Measurements from ENCODE around the gene TRAF4.
A peak's percentile ranks its signal among the peaks of the same experiment; 100 is the strongest.

Gene TRAF4, protein sequence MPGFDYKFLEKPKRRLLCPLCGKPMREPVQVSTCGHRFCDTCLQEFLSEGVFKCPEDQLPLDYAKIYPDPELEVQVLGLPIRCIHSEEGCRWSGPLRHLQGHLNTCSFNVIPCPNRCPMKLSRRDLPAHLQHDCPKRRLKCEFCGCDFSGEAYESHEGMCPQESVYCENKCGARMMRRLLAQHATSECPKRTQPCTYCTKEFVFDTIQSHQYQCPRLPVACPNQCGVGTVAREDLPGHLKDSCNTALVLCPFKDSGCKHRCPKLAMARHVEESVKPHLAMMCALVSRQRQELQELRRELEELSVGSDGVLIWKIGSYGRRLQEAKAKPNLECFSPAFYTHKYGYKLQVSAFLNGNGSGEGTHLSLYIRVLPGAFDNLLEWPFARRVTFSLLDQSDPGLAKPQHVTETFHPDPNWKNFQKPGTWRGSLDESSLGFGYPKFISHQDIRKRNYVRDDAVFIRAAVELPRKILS

DNA sequence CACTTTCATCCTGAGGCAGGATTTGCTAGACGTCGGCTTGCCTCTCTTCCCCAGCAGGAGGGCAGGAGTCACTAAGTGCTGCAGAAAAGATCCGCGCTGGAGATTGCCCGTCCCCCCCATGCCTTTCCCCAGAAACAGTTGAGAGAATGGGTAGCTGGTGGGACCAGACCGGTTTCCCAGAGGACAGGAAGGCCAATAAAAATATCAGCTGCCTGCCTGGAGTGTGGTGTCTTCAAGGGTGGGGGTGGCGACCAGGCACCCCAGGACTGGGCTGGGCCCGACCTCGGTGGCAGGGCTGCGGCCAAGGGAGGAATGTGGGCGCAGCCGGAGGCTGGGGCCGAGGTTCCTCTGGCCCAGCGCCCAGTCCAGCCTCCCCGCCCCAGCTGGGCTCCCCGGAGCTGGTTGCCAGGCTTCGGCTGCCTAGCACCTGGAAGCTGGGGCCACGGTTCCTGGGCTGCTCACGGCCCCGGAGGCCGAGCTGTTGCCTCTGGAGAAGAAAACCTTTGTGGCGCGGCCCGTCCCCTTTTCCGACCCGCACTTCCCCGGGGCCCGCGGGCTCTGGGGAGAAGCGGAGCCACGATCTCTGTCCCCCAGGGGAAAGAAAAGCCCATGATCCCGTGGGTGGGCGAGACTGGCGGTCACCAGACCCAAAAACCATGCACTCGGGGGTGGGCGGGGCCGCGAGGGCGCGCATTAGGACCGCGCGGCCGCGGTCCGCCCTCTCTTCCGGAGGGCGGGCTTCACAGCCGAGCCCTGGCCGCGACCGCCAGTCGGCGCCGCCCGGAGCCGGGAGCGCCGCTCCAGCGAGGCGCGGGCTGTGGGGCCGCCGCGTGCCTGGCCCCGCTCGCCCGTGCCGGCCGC is at the start of gene TRAF4:
Gene TRAF4 (plus strand): TSS at position 769 of the 861 bp plus-strand sequence. CDS start 102 bp downstream, outside the sequence.
- DNase-seq (ENCODE audit: low read depth) = no peak

DNA sequence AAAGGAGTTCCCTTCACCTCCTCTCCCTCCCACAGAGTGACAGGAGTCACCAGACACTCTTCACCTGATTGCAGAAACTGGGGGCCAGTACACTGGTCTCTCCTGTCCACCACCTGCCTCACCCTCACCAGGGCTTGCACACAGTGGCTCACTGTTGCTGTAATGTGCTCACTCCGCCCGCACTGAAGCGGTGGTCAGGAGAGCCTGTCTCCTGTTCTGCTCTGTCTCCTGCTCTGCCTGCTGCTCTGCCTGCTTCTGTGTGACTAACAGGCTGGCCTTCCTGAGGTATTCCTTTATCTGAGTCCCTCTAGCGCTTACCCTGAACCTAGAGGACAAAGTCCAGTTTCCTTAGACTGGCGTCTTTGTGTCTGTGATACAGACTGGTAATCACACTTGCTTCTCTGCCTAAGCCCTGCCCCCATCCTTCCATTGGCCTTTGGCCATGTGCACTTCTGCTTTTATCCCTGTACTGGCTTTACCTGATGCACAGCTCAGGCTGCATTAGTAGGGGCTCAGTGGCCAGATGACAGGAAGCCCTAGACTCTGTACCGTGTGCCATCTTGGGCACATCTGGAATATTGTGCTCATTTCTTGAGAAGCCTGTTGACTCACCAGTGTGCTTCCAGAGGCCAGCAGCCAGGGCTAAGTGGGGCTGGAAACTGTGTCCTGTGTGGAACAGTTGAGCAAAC is 45.4 kb upstream of the TRAF4 start:
- DNase-seq (ENCODE audit: low read depth) = no peak

DNA sequence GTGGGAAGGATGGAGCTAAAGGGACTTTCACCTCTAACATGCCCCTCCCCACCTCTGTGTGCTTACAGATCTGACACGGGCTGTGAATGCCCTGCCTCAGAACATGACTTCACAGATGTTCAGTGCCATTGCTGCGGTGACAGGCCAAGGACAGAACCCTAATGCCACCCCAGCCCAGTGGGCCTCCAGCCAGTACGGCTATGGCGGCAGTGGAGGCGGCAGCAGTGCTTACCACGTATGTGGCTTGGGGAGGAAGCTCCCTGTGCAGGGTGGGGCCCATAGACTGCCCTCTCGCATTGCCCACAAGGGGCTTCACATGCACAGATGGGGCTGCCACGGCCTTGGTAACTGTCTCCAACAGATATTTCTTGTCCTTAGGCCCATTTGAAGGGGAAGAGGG is 43.5 kb upstream of the TRAF4 start:
- no peak for DNase-seq (ENCODE audit: low read depth)

GRCh38 chr17:28700830-28701492 is 42.9 kb upstream of the TRAF4 start:
- DNase-seq (ENCODE audit: low read depth) = no peak

DNA sequence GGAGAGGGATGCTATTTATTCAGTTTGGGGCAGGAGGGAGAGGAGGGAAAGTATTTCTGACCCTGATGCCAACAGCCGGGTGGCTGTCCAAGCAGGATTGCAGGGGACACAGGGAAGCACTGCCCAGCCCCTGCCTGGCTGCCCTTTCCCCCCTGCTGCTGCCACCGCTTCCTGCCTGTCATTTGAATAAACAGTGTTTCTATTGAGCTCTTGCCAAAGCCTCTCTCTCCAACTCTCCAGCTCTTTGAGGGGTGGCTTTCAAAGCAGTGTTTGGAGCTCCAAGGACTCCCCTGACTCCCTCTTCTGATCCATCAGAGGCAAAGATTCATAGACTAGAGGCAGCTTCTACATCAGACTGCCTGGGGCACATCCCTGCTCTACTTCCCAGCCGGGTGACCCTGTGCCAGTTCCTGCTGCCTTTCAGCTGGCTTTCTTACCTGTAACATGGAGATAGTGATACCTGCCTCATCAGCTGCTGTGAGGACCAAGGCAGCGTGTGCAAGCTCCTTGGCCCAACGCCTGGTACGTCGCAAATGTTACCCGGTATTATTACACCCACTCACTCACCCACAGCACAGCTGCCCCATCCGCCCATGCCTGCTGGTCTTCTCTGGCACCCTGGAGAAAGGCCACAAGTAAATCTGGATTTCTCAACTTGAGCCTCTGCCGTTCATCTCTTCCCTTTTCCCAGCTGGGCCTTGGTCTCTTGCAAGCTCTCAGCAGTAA is 41.6 kb upstream of the TRAF4 start:
- DNase-seq (ENCODE audit: low read depth) = no peak

GRCh38 chr17:28702752-28703150 is 41.1 kb upstream of the TRAF4 start:
- DNase-seq (ENCODE audit: low read depth) = no peak

- no peak for DNase-seq (ENCODE audit: low read depth)
Measured at GRCh38 chr17:28703552-28704218, 40.1 kb upstream of the TRAF4 start.

GRCh38 chr17:28704219-28704858 is 39.5 kb upstream of the TRAF4 start:
- DNase-seq (ENCODE audit: low read depth) = no peak

DNA sequence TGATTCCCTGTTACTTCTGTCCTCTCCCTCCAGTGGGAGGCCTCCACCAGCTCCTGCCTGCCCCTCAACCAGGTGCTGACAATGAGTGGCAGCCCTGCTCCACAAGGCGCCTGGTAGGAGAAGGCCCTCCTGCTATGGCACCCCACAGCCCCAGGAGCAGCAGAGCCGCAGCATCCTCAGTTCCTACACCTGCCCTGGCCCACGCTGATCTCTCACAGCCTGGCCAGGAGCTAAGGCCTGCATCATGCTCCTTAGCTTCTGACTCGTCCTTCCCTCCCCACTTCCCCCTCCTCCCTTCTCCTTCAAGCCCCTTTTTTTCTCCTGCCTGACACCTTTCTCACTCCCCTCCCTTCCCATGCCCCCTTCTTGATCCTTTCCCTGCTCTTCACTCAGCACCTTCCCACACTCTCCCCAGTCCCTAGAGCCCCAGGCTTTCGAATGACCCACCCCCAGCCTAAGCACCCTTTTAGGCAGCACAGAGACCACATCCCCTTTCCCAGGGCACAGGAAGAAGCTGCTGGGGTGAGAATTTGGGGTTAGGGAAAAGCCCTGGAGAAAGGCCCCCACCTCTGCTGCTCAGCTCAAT is 38.6 kb upstream of the TRAF4 start:
- DNase-seq (ENCODE audit: low read depth) = no peak

- DNase-seq (ENCODE audit: low read depth) = no peak
Measured at GRCh38 chr17:28705728-28706334, 38.0 kb upstream of the TRAF4 start.

GRCh38 chr17:28706471-28707338 is 37.1 kb upstream of the TRAF4 start:
- no peak for DNase-seq (ENCODE audit: low read depth)

DNA sequence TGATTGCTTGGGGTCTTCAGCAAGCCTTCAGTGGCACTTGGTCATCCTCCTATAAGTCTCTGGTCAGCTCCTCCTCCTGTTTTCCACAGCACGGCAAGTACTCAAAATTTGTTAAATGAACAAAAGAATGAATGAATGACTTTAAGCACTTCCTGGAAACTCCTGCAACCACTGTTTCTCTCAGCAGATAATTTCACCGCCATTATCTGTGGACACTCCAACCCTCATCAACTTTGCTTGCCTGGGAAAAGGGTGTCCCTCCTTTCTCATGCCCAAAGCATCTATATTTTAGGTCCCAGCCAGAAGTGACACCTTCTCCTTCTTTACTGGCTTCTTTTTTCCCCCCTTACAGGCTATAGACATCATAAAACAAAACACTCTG is 36.5 kb upstream of the TRAF4 start:
- no peak for DNase-seq (ENCODE audit: low read depth)

DNA sequence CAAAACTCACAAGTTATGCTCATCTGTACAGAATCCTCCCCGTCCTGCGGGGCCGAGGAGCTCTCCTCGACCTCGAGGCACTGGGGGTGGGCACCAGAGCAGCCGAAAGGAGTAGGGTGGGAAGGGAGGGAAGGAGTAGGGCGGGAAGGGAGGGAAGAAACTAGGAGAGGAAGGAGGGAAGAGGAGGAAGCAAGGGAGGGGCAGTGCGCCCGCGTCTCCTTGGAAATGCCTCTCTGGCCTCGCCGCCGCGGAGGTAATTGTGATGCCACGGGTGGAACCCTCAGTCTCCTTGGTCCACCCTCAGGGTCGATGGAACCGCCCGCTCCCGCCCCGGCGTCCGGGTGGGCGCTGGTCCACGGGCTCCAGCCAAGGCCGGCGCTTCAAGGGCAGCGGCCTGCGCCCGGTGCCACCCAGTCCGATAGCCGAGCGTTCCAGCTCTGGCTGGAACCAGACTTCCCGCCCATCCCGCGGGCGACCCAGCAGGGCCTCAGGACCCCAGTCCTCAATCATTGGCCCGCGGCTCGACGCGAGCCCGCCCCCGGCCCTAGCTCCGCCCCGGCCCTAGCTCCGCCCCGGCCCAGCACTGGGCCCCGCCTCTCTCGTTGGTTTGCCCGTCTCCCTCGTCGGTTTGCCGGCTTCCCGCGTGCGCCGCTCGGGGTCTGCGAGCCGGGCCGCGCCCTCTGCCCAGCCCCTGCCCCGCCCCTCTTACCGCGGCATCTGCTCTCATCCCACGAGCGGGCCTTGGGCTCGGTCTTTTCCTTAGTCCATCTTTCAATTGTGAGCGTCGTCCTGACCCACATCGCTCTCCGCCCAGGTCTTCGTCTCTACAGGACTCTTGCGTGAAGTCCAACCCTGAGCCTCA is 32.7 kb upstream of the TRAF4 start:
- DNase-seq (ENCODE audit: low read depth) = peak; percentile 67

- DNase-seq (ENCODE audit: low read depth) = no peak
Measured at GRCh38 chr17:28711723-28712031, 32.1 kb upstream of the TRAF4 start, which contains the start of gene PROCA1. TSS of gene PROCA1 (minus strand) at chr17:28711888. CDS start at chr17:28711660, 228 bp downstream.

DNA sequence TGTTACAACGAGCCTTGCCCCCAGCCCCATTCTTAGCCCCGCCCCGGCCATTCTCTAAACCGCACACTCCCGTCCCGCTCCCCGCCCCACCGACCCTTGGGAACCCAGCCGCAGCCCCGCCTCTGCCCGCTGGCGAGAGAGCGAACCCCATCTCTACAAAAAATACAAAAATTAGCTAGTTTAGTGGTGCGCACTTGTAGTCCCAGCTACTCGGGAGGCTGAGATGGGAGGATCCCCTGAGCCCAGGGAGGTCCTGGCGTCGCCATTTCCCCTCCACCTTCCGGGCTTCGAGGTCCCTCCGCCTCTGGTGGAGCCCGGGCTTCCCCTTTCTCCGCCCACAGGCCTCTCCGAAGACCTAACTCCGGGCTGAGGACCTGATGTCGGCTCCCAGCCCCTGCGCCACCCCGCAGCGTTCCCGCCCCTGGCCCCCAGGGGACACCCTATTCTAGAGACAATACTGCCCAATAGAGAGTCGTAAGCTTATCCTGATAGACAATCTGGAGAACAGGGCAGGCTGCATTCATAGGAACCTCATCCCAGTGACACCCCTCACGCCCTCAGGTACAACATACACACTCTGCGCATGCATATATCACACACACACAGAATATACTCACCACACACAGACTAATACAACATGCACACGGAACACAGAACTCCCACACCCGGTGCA is 31.6 kb upstream of the TRAF4 start:
- DNase-seq (ENCODE audit: low read depth) = no peak

- no peak for DNase-seq (ENCODE audit: low read depth)
Measured at GRCh38 chr17:28712705-28713415, 31.0 kb upstream of the TRAF4 start.
